ENCODE results near the gene IFT20. TPM values are rescaled to one million over a fixed set of nuclear protein-coding genes. Genes with fewer than 3 reads are reported as not detected.

The IFT20 gene
- total RNA-seq, 2 experiments from 2014 or later = 16.3 to 23.9 TPM

DNA sequence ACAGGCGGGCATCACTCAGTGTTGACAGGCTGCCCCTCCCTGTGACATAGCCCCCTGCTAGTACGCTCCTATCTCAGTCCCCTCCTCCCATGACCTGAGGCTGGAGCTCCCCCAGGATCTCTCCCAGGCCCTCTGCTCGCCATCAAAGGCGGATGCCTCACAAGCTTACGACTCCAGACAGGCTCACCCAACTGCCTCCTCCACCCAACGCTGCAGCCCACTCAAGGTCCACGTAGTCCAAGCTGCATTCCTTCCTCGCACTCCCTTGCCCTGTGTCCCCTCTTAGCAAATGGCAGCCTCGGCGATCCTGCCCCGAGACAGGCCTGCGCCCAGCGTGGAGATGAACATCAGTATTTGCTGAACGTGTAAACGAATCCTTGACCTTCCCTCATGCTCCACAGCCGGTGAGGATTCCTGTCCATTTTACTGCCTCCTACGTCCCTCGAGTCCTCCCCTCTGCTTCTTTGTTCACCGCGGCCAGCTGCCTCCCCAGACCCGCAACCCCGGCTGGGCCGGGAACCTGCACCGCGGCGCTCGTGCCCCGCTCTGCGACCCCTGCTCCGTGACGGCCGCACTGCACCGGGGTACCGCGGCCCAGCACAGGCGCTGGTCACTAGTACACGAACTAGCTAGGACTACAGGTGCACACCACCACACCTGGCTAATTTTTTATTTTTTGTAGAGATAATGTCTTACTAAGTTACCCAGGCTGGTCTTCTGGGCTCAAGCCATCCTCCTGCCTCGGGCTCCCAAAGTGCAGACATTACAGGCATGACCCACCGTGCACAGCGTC is 17.1 kb downstream of the IFT20 start:
- Histone ChIP-seq H3K9me2 (ENCODE audit: insufficient read depth, low read length) (no peaks in the 10 kb centered on the region), H3K4me3 (ENCODE audit: low read depth, low read length, poor library complexity, severe bottlenecking) (peak overlapping the region; percentile 89), H4K20me1 (ENCODE audit: insufficient read depth, low read length) (no peaks in the 10 kb centered on the region), H3K36me3 (ENCODE audit: insufficient read depth, low read length) (peaks cover 29% of the 10 kb centered on the region), H3K9me3 (ENCODE audit: low read length) (no peaks in the 10 kb centered on the region), H3K4me2 (ENCODE audit: low read length) (peak overlapping the region; percentile 91), H3K79me2 (ENCODE audit: insufficient read depth, low read depth, low read length) (peaks cover 40% of the 10 kb centered on the region), H3K4me1 (ENCODE audit: insufficient read depth, low read length, poor library complexity, severe bottlenecking) (peaks cover 27% of the 10 kb centered on the region), H3K27ac (ENCODE audit: low read depth, low read length, poor library complexity, severe bottlenecking) (peak overlapping the region; percentile 32), H2AFZ (ENCODE audit: low read length) (peak overlapping the region; percentile 53; the same call in 1 of the 2 replicates)
- ChIA-PET POLR2A (interaction anchor here (1.1 to 3.8 kb wide), 3 partner anchors 12 to 40 kb away, joined by 3 to 20 read pairs (median 3); partner anchors contain the start of genes IFT20, POLDIP2 and TNFAIP1), CTCF (ENCODE audit: unreplicated experiment) (interaction anchor here (0.6 kb wide), 1 partner anchor 17 kb away, joined by 3 read pairs; the partner anchor contains the start of gene TNFAIP1)
- intact Hi-C loops (cut with micrococcal nuclease; ENCODE audit: unreplicated experiment) = no loop called here
- no TSS peak for BruUV-seq (replicated peaks)
- TF ChIP-seq, protein P1, sequence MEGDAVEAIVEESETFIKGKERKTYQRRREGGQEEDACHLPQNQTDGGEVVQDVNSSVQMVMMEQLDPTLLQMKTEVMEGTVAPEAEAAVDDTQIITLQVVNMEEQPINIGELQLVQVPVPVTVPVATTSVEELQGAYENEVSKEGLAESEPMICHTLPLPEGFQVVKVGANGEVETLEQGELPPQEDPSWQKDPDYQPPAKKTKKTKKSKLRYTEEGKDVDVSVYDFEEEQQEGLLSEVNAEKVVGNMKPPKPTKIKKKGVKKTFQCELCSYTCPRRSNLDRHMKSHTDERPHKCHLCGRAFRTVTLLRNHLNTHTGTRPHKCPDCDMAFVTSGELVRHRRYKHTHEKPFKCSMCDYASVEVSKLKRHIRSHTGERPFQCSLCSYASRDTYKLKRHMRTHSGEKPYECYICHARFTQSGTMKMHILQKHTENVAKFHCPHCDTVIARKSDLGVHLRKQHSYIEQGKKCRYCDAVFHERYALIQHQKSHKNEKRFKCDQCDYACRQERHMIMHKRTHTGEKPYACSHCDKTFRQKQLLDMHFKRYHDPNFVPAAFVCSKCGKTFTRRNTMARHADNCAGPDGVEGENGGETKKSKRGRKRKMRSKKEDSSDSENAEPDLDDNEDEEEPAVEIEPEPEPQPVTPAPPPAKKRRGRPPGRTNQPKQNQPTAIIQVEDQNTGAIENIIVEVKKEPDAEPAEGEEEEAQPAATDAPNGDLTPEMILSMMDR (conservative IDR thresholded peaks at IDR 0.05; ENCODE audit: low read length) = no peak; the same call in 1 of the 2 replicates
- TF ChIP-seq EZH2phosphoT487 (IDR thresholded peaks at IDR 0.05; ENCODE audit: borderline replicate concordance, low read depth, low read length) = no peak
- DNase-seq (ENCODE audit: low spot score) = peak; percentile 34

DNA sequence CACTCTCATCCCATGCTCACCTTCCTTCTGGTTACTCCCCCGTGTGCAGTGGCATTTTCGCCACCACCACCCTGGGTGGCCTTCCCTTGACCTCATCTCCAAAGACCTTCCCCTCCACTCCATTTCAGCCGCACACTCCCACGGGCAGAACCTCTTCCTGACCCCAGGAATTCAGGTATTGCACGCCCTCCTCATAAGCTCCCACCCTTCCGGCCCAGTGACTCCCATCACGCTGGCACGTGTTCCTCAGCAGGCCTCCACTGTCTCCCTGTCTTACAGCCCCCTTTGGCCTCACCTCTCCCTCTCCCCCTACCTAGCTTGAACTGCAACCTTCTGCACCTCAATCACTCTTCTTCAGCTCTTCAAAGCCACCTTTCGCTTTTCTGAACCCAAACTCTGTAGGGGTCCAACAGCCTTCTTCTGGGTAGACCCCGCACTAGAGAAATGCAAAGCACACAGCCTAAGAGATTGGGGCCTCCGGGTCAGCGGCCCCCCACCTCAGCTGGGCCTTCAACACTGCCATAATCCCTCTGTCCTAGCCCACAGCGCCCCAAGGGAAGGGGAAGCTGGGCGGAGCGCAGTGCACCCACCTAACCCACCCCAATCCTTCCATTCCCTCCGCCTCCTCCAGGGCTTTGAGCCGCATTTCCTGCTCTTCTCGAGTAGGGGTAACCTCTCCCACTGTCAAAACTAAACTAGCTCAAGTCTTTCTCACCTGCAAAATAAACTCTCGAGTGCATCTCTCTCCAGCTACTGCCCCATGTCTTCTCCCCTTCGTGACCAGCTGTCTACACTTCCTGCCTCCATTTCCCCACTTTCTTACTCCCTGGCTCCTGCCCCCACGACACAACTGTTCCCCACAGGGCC is 17.9 kb downstream of the IFT20 start:
- Histone ChIP-seq H3K36me3 (ENCODE audit: insufficient read depth, low read length) (peaks cover 23% of the 10 kb centered on the region), H2AFZ (ENCODE audit: low read length) (peak overlapping the region; percentile 53; the same call in 1 of the 2 replicates), H3K79me2 (ENCODE audit: insufficient read depth, low read depth, low read length) (peaks cover 32% of the 10 kb centered on the region), H3K9me2 (ENCODE audit: insufficient read depth, low read length) (no peaks in the 10 kb centered on the region), H3K4me1 (ENCODE audit: insufficient read depth, low read length, poor library complexity, severe bottlenecking) (peaks cover 27% of the 10 kb centered on the region), H3K9me3 (ENCODE audit: low read length) (no peaks in the 10 kb centered on the region), H3K4me2 (ENCODE audit: low read length) (peak overlapping the region; percentile 91), H4K20me1 (ENCODE audit: insufficient read depth, low read length) (no peaks in the 10 kb centered on the region), H3K4me3 (ENCODE audit: low read depth, low read length, poor library complexity, severe bottlenecking) (peak overlapping the region; percentile 89), H3K27ac (ENCODE audit: low read depth, low read length, poor library complexity, severe bottlenecking) (no peak overlapping the region)
- TF ChIP-seq, protein P1 (conservative IDR thresholded peaks at IDR 0.05; ENCODE audit: low read length) = no peak
- no peak for TF ChIP-seq EZH2phosphoT487 (IDR thresholded peaks at IDR 0.05; ENCODE audit: borderline replicate concordance, low read depth, low read length)
- BruUV-seq (replicated peaks) = no TSS peak
- intact Hi-C loops (cut with micrococcal nuclease; ENCODE audit: unreplicated experiment) = no loop called here
- DNase-seq (ENCODE audit: low spot score) = no peak
- ChIA-PET CTCF (ENCODE audit: unreplicated experiment) (interaction anchor here (0.6 kb wide), 1 partner anchor 18 kb away, joined by 3 read pairs; the partner anchor contains the start of gene TNFAIP1), POLR2A (interaction anchor here (0.6 to 3.8 kb wide), 4 partner anchors 13 to 1454 kb away, joined by 3 to 20 read pairs (median 4); partner anchors contain the start of genes IFT20, POLDIP2 and TNFAIP1)

Data from OCI-LY7 (cell line).